IMR-90 (cell line): Measurements from ENCODE around the gene PLD4. TPM values are rescaled to one million over a fixed set of nuclear protein-coding genes. Genes with fewer than 3 reads are reported as not detected.

ENCODE experiments used
- ATAC-seq: fragments of 200-7000 bp; cut with Tn5 transposase; 2 replicates; pipeline ENCODE4 v1.9.1; 2020; ENCODE audit warnings: low read depth, mild to moderate bottlenecking, moderate library complexity
- BruUV-seq: library from RNA; stranded (reverse); fragments of 400-500 nt; replicated peaks from 2 replicates; lab custom pipeline; 2021; lab: Mats Ljungman, UMichigan
- CTCF ChIA-PET: fragments of 300-600 bp; formaldehyde crosslinking; extraction: SDS; loops from one replicate; lab custom pipeline; 2021; ENCODE audit warnings: antibody characterized with exemption; lab: Yijun Ruan, JAX
- POLR2A ChIA-PET: fragments of 300-600 bp; sonication (Branson Sonifier 250); formaldehyde crosslinking; loops from one replicate; lab custom pipeline; 2022; ENCODE audit warnings: antibody characterized with exemption; ENCODE audit not compliant: unreplicated experiment; lab: Charles Lee
- DNase-seq: peaks from one replicate; pipeline ENCODE4 v3.0.0; 2013
- H2AFZ ChIP-seq: replicated peaks from 2 replicates; pipeline ENCODE3; 2013; ENCODE audit warnings: low read length, mild to moderate bottlenecking; ENCODE audit not compliant: poor library complexity
- H2AK5ac ChIP-seq: 2 replicates; pipeline ENCODE4 v1.6.1; 2013; ENCODE audit warnings: low read depth, low read length, inconsistent platforms
- H2AK9ac ChIP-seq: replicated peaks from 2 replicates; pipeline ENCODE3; 2013; ENCODE audit warnings: mild to moderate bottlenecking, low read depth, low read length, moderate library complexity; ENCODE audit not compliant: poor library complexity
- H2BK120ac ChIP-seq: 2 replicates; pipeline ENCODE4 v1.6.1; 2013; ENCODE audit warnings: low read depth, low read length, inconsistent platforms
- H2BK15ac ChIP-seq: 3 replicates; pipeline ENCODE4 v1.6.1; 2013; ENCODE audit warnings: low read depth, low read length, inconsistent platforms
- H2BK20ac ChIP-seq: 2 replicates; pipeline ENCODE4 v1.6.1; 2013; ENCODE audit warnings: low read depth, mild to moderate bottlenecking, inconsistent platforms, low read length, moderate library complexity
- H2BK5ac ChIP-seq: 2 replicates; pipeline ENCODE4 v1.6.1; 2013; ENCODE audit warnings: mild to moderate bottlenecking, low read depth, low read length, inconsistent platforms; ENCODE audit not compliant: poor library complexity, severe bottlenecking
- H3K14ac ChIP-seq: replicated peaks from 2 replicates; pipeline ENCODE4 v1.6.1; 2013; ENCODE audit warnings: low read depth, low read length, inconsistent platforms
- H3K18ac ChIP-seq: 2 replicates; pipeline ENCODE4 v1.6.1; 2013; ENCODE audit warnings: low read depth, low read length, control low read depth
- H3K23ac ChIP-seq: 2 replicates; pipeline ENCODE4 v1.6.1; 2013; ENCODE audit warnings: low read depth, low read length, inconsistent platforms
- H3K27ac ChIP-seq: 2 replicates; pipeline ENCODE4 v1.5.1; 2013; ENCODE audit warnings: mild to moderate bottlenecking, control low read depth, low read length; ENCODE audit not compliant: insufficient read depth
- H3K27me3 ChIP-seq: 2 replicates; pipeline ENCODE4 v1.6.1; 2013; ENCODE audit warnings: low read length; ENCODE audit not compliant: control insufficient read depth, insufficient read depth
- H3K36me3 ChIP-seq: 2 replicates; pipeline ENCODE4 v1.6.1; 2013; ENCODE audit warnings: low read length, mixed read lengths; ENCODE audit not compliant: control insufficient read depth, insufficient read depth
- H3K4ac ChIP-seq: 2 replicates; pipeline ENCODE4 v1.6.1; 2013; ENCODE audit warnings: low read depth, low read length, inconsistent platforms
- H3K4me1 ChIP-seq: 2 replicates; pipeline ENCODE4 v1.6.1; 2013; ENCODE audit warnings: low read length, mixed read lengths; ENCODE audit not compliant: control insufficient read depth, insufficient read depth
- H3K4me2 ChIP-seq: 2 replicates; pipeline ENCODE4 v1.6.1; 2013; ENCODE audit warnings: low read depth, mild to moderate bottlenecking, control low read depth, low read length, moderate library complexity
- H3K4me3 ChIP-seq: 2 replicates; pipeline ENCODE4 v1.5.1; 2013; ENCODE audit warnings: low read depth, mild to moderate bottlenecking, control low read depth, low read length, moderate library complexity; ENCODE audit not compliant: insufficient read depth
- H3K56ac ChIP-seq: 2 replicates; pipeline ENCODE4 v1.6.1; 2013; ENCODE audit warnings: low read length, inconsistent platforms; ENCODE audit not compliant: insufficient read depth; ENCODE audit errors: extremely low read depth
- H3K79me1 ChIP-seq, 2 experiments: 2 replicates each; pipeline ENCODE4 v1.6.1; 2013; ENCODE audit warnings: low read length in 2 of 2, inconsistent platforms in 1 of 2, low read depth in 1 of 2
- H3K9ac ChIP-seq: 2 replicates; pipeline ENCODE4 v1.6.1; 2013; ENCODE audit warnings: low read depth, low read length, control low read depth
- H3K9me1 ChIP-seq: 2 replicates; pipeline ENCODE4 v1.6.1; 2013; ENCODE audit warnings: low read length, inconsistent platforms; ENCODE audit not compliant: insufficient read depth
- H3K9me3 ChIP-seq: 2 replicates; pipeline ENCODE4 v1.6.1; 2013; ENCODE audit warnings: low read length; ENCODE audit not compliant: control insufficient read depth, insufficient read depth
- H4K20me1 ChIP-seq: 2 replicates; pipeline ENCODE4 v1.6.1; 2013; ENCODE audit warnings: low read length, inconsistent platforms; ENCODE audit not compliant: insufficient read depth
- H4K5ac ChIP-seq: 2 replicates; pipeline ENCODE4 v1.6.1; 2013; ENCODE audit warnings: mild to moderate bottlenecking, low read depth, low read length, control low read depth
- H4K8ac ChIP-seq, 2 experiments: 2 replicates each; pipeline ENCODE4 v1.6.1; 2013; ENCODE audit warnings: low read depth in 2 of 2, low read length in 2 of 2, control low read depth in 1 of 2, inconsistent platforms in 1 of 2
- H4K91ac ChIP-seq: 2 replicates; pipeline ENCODE4 v1.6.1; 2013; ENCODE audit warnings: low read depth, low read length, inconsistent platforms; ENCODE audit not compliant: insufficient read depth
- CEBPB ChIP-seq: IDR thresholded peaks from 2 replicates; pipeline ENCODE4 v1.6.1; 2012; ENCODE audit warnings: low read depth, low read length, improper control_type of control experiment
- MAFK ChIP-seq: IDR thresholded peaks from 2 replicates; pipeline ENCODE4 v1.6.1; 2012; ENCODE audit warnings: low read depth, low read length, improper control_type of control experiment
- RAD21 ChIP-seq: IDR thresholded peaks from 2 replicates; pipeline ENCODE4 v1.6.1; 2012; ENCODE audit warnings: low read length, improper control_type of control experiment
- RFX5 ChIP-seq: IDR thresholded peaks from 2 replicates; pipeline ENCODE4 v1.8.0; 2012; ENCODE audit warnings: low read depth, mild to moderate bottlenecking, low read length, moderate library complexity
- WGBS, 2 experiments: methylation state at CpG; one replicate each; pipeline versions ENCODE4 v1.1.5 to v1.1.7; 2013; ENCODE audit warnings: missing lambda C conversion rate in 2 of 2; ENCODE audit not compliant: insufficient read length in 1 of 2; ENCODE audit errors: extremely low coverage in 2 of 2; 5-methylcytosine and 5-hydroxymethylcytosine counted together
- dilution Hi-C: fragments of 300-500 bp; cut with HindIII; formaldehyde crosslinking; loops from one replicate; pipeline ENCODE4 v1.14.3; 2018; ENCODE audit warnings: low sequenced_read_pairs; ENCODE audit not compliant: unreplicated experiment
- in situ Hi-C: fragments of 300-500 bp; cut with MboI; formaldehyde crosslinking; loops from 3 replicates; pipeline ENCODE4 v1.14.3; 2019; ENCODE audit warnings: low sequenced_read_pairs, inconsistent platforms, mixed read lengths
- intact Hi-C: fragments of 100-400 bp; cut with micrococcal nuclease; formaldehyde crosslinking; loops from 2 replicates; pipeline ENCODE4 v1.10.0; 2022
- polyA plus RNA-seq, 3 experiments: library from polyadenylated mRNA; depleted of rRNA; stranded (reverse); fragments of >200 nt; gene quantifications; 2 replicates each; pipeline ENCODE4 v1.2.3, GENCODE V29; 2012; ENCODE audit warnings: low replicate concordance in 1 of 3
- total RNA-seq: library from RNA; depleted of rRNA; stranded (reverse); fragments of >200 nt; gene quantifications from 2 replicates; pipeline ENCODE4 v1.2.3, GENCODE V29; 2012

Gene PLD4
- total and polyA plus RNA-seq, 2 of the 4 experiments (the other 2 are of a cell fraction), result 0.05 TPM; not detected in 1

DNA sequence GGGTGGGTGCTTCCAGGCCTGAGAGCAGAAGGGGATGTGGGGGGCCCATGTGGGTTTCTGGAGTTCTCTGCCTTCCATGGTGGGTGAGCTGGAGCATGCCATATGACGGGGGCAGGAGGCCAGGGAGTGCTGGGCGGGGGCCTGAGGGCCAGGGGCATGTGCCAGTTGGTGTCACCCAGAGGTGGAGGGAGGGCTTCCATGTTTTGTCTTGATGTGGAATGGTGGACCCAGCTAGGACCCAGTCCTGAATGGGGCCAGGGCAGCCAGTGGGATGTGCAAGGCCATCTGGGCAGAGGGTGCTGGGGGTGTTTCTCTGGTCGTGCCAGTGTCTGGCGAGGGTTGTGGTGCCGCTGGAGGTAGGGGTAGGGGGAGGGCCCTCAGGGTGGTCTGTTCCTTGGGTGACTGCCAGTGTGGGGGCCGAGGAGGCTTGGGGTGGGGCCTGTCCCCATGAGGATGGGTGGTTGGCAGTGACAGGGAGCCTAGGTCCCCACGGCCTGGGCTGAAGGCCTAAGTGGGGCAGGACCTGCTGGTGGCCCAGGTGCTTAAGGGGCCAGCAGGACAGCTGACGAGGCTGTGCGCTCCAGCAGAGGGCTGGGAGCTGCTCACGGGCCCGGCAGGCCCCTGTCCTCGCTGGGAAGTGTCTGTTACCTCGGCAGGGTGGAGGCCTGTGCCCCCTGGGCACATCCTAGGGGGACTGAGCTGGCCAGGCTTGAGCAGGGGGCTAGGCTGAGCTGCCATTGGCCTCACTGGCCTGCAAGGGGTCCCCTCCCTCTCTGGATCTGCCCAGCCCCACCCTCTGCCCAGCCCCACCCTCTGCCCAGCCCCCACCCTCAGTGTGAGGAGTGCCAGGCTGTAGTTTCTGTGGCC lies 32.8 kb upstream of the PLD4 start:
- H3K36me3 ChIP-seq, result peaks cover 29% of the 10 kb centered on the region
- no peaks in the 10 kb centered on the region for H3K27me3 ChIP-seq
- no peaks in the 10 kb centered on the region; the same call in none of the 2 replicates for H4K20me1 ChIP-seq
- no peak overlapping the region for H2AFZ ChIP-seq
- H4K91ac ChIP-seq, result no peak overlapping the region
- no peak overlapping the region for H4K5ac ChIP-seq
- 90% methylated on average over 2 of the region's 13 CpGs; no CpG with 5 or more reads in 1 of the 2 experiments for WGBS, 2 experiments
- H3K4me3 ChIP-seq, result no peak overlapping the region
- no peak overlapping the region for H3K14ac ChIP-seq
- ATAC-seq, result no peak
- H2BK120ac ChIP-seq, result no peak overlapping the region
- H3K9me1 ChIP-seq, result 0 out of 2 replicates have a peak, but pooled peaks cover 2% of the 10 kb centered on the region
- H3K56ac ChIP-seq, result no peak overlapping the region
- H3K23ac ChIP-seq, result no peak overlapping the region
- no peak overlapping the region for H3K27ac ChIP-seq
- ChIA-PET POLR2A (no interaction called here), CTCF (no interaction called here)
- dilution Hi-C loops, result no loop called here
- no peak overlapping the region for H2AK9ac ChIP-seq
- H4K8ac ChIP-seq, result no peak overlapping the region
- no peak overlapping the region for H2BK5ac ChIP-seq
- no peaks in the 10 kb centered on the region for H3K9me3 ChIP-seq
- no TSS peak for BruUV-seq
- H3K79me1 ChIP-seq, result no peaks in the 10 kb centered on the region
- H2AK5ac ChIP-seq, result no peak overlapping the region
- no peak overlapping the region for H2BK15ac ChIP-seq
- no peak for TF ChIP-seq CEBPB
- no peak for TF ChIP-seq RFX5
- no peak for TF ChIP-seq RAD21
- no peak for TF ChIP-seq MAFK
- DNase-seq, result no peak
- in situ Hi-C loops, result no loop called here
- no peak overlapping the region for H3K4me2 ChIP-seq
- no peak overlapping the region for H2BK20ac ChIP-seq
- H3K9ac ChIP-seq, result no peak overlapping the region
- no peak overlapping the region for H3K18ac ChIP-seq
- H3K4me1 ChIP-seq, result no peaks in the 10 kb centered on the region
- no peak overlapping the region for H3K4ac ChIP-seq
- intact Hi-C loops, result no loop called here
